CD8-positive, alpha-beta memory T cell (primary cell): ENCODE data around the gene ACOT7. TPM values are rescaled to one million over a fixed set of nuclear protein-coding genes. Genes with fewer than 3 reads are reported as not detected.
A peak's percentile ranks its signal among the peaks of the same experiment; 100 is the strongest.

Source experiments
- CTCF ChIA-PET: fragments of 350-600 bp; sonication (Branson Sonifier 250); formaldehyde crosslinking; loops from one replicate; lab custom pipeline; 2021; ENCODE audit warnings: antibody characterized with exemption; lab: Charles Lee
- POLR2A ChIA-PET: fragments of 350-600 bp; sonication (Branson Sonifier 250); formaldehyde crosslinking; loops from one replicate; lab custom pipeline; 2021; ENCODE audit warnings: antibody characterized with exemption; lab: Charles Lee
- DNase-seq, 5 donors: peaks; one replicate each; pipeline versions ENCODE4 v3.0.0 to v3.0.0-alpha.2; 2020 to 2022; ENCODE audit warnings: mixed read lengths in 1 of 5
- H3K27ac ChIP-seq: one replicate; pipeline ENCODE4 v1.7.0; 2013; ENCODE audit warnings: low read depth, mild to moderate bottlenecking, low read length, moderate library complexity
- H3K27me3 ChIP-seq: 2 replicates; pipeline ENCODE4 v1.7.0; 2013; ENCODE audit warnings: low read length, mild to moderate bottlenecking; ENCODE audit not compliant: insufficient read depth, poor library complexity, severe bottlenecking
- H3K36me3 ChIP-seq: 2 replicates; pipeline ENCODE4 v1.7.0; 2013; ENCODE audit warnings: mild to moderate bottlenecking, low read length, moderate library complexity; ENCODE audit not compliant: insufficient read depth
- H3K4me1 ChIP-seq: 2 replicates; pipeline ENCODE4 v1.7.0; 2013; ENCODE audit warnings: mild to moderate bottlenecking, low read length, moderate library complexity; ENCODE audit not compliant: insufficient read depth
- H3K4me3 ChIP-seq: 2 replicates; pipeline ENCODE4 v1.7.0; 2013; ENCODE audit warnings: mild to moderate bottlenecking, low read length
- H3K9me3 ChIP-seq: 2 replicates; pipeline ENCODE4 v1.7.0; 2013; ENCODE audit warnings: mild to moderate bottlenecking, low read length
- H3K27ac Mint-ChIP-seq, 8 donors: one replicate each; pipeline ENCODE4 v1.8.0; 2020 to 2021; ENCODE audit warnings: mixed read lengths in 8 of 8, mild to moderate bottlenecking in 6 of 8, inconsistent platforms in 3 of 8, moderate library complexity in 3 of 8
- H3K27me3 Mint-ChIP-seq, 2 donors: one replicate each; pipeline ENCODE4 v1.8.0; 2020 to 2021; ENCODE audit warnings: mixed read lengths in 2 of 2, mild to moderate bottlenecking in 1 of 2, moderate library complexity in 1 of 2
- H3K36me3 Mint-ChIP-seq, 3 donors: one replicate each; pipeline ENCODE4 v1.8.0; 2020 to 2021; ENCODE audit warnings: mixed read lengths in 3 of 3, inconsistent platforms in 1 of 3, mild to moderate bottlenecking in 1 of 3
- H3K4me1 Mint-ChIP-seq, 3 donors: one replicate each; pipeline ENCODE4 v1.8.0; 2020 to 2021; ENCODE audit warnings: mixed read lengths in 3 of 3, inconsistent platforms in 1 of 3, mild to moderate bottlenecking in 1 of 3
- H3K4me3 Mint-ChIP-seq, 7 donors: one replicate each; pipeline ENCODE4 v1.8.0; 2020 to 2021; ENCODE audit warnings: mixed read lengths in 7 of 7, mild to moderate bottlenecking in 6 of 7, moderate library complexity in 4 of 7, inconsistent platforms in 2 of 7
- H3K9me3 Mint-ChIP-seq, 5 donors: one replicate each; pipeline ENCODE4 v1.8.0; 2020 to 2022; ENCODE audit warnings: mixed read lengths in 5 of 5, mild to moderate bottlenecking in 3 of 5, moderate library complexity in 2 of 5, inconsistent platforms in 1 of 5
- polyA plus RNA-seq: library from polyadenylated mRNA; unstranded; fragments of 300-500 nt; fragmentation: Illumina TruSeq; gene quantifications from one replicate; pipeline ENCODE4 v1.2.3, GENCODE V29; 2021
- total RNA-seq, 2 experiments: library from RNA; stranded (reverse); gene quantifications; one replicate each; pipeline ENCODE4 v1.2.3, GENCODE V29; 2021

Gene ACOT7
- total and polyA plus RNA-seq, 3 experiments from 2014 or later, result 10.0 to 109 (median 109) TPM

GRCh38 chr1:6330410-6330911, 63.1 kb downstream of the ACOT7 start:
- H3K27me3 Mint-ChIP-seq, result peaks cover 0 to 1% of the 10 kb centered on the region in 2 donors
- no peaks in the 10 kb centered on the region for H3K9me3 Mint-ChIP-seq
- DNase-seq, result no peak
- Histone ChIP-seq H3K4me1 (no peaks in the 10 kb centered on the region), H3K27ac (no peak overlapping the region), H3K9me3 (no peaks in the 10 kb centered on the region), H3K4me3 (no peak overlapping the region), H3K27me3 (no peaks in the 10 kb centered on the region), H3K36me3 (no peaks in the 10 kb centered on the region)
- ChIA-PET CTCF (interaction anchor here (0.5 to 1.4 kb wide), 2 partner anchors 19 to 73 kb away, joined by 3 read pairs; no protein-coding TSS in a partner anchor), POLR2A (no interaction called here)
- no peak overlapping the region for H3K4me3 Mint-ChIP-seq
- peaks cover 0 to 11% (median 4%) of the 10 kb centered on the region in 3 donors for H3K36me3 Mint-ChIP-seq
- H3K4me1 Mint-ChIP-seq, result no peaks in the 10 kb centered on the region
- peak overlapping the region in 1 of 8 donors; percentile 6 for H3K27ac Mint-ChIP-seq

- CTCF ChIA-PET, result interaction anchor here (1.2 to 1.4 kb wide), 2 partner anchors 18 to 19 kb away, joined by 3 read pairs; no protein-coding TSS in a partner anchor
- Mint-ChIP-seq H3K4me3 (no peak overlapping the region), H3K4me1 (no peaks in the 10 kb centered on the region), H3K36me3 (peaks cover 0 to 11% (median 4%) of the 10 kb centered on the region in 3 donors), H3K9me3 (no peaks in the 10 kb centered on the region), H3K27me3 (peaks cover 0 to 1% of the 10 kb centered on the region in 2 donors), H3K27ac (no peak overlapping the region)
- Histone ChIP-seq H3K4me3 (no peak overlapping the region), H3K27ac (no peak overlapping the region), H3K4me1 (no peaks in the 10 kb centered on the region), H3K27me3 (no peaks in the 10 kb centered on the region), H3K9me3 (no peaks in the 10 kb centered on the region), H3K36me3 (no peaks in the 10 kb centered on the region)
- DNase-seq, result no peak
- POLR2A ChIA-PET, result no interaction called here
Measured at GRCh38 chr1:6329851-6330250, 63.7 kb downstream of the ACOT7 start.

- H3K4me3 ChIP-seq, result no peak overlapping the region
- CTCF ChIA-PET, result interaction anchor here (1.2 to 1.4 kb wide), 2 partner anchors 18 to 20 kb away, joined by 3 read pairs; no protein-coding TSS in a partner anchor
- H3K9me3 Mint-ChIP-seq, result no peaks in the 10 kb centered on the region
- H3K27me3 ChIP-seq, result no peaks in the 10 kb centered on the region
- H3K27ac ChIP-seq, result no peak overlapping the region
- no peaks in the 10 kb centered on the region for H3K4me1 Mint-ChIP-seq
- POLR2A ChIA-PET, result no interaction called here
- no peak overlapping the region for H3K27ac Mint-ChIP-seq
- no peak for DNase-seq
- H3K9me3 ChIP-seq, result no peaks in the 10 kb centered on the region
- H3K4me3 Mint-ChIP-seq, result no peak overlapping the region
- H3K4me1 ChIP-seq, result no peaks in the 10 kb centered on the region
- H3K27me3 Mint-ChIP-seq, result peaks cover 0 to 1% of the 10 kb centered on the region in 2 donors
- H3K36me3 ChIP-seq, result no peaks in the 10 kb centered on the region
- H3K36me3 Mint-ChIP-seq, result peaks cover 0 to 11% (median 4%) of the 10 kb centered on the region in 3 donors
Measured at GRCh38 chr1:6329396-6329795, 64.2 kb downstream of the ACOT7 start.

- Mint-ChIP-seq H3K27me3 (peaks cover 0 to 1% of the 10 kb centered on the region in 2 donors), H3K27ac (no peak overlapping the region), H3K36me3 (peaks cover 0 to 11% (median 4%) of the 10 kb centered on the region in 3 donors), H3K9me3 (no peaks in the 10 kb centered on the region), H3K4me1 (no peaks in the 10 kb centered on the region), H3K4me3 (no peak overlapping the region)
- CTCF ChIA-PET, result interaction anchor here (1.2 kb wide), 1 partner anchor 19 kb away, joined by 3 read pairs; no protein-coding TSS in a partner anchor
- Histone ChIP-seq H3K9me3 (no peaks in the 10 kb centered on the region), H3K4me1 (no peaks in the 10 kb centered on the region), H3K36me3 (no peaks in the 10 kb centered on the region), H3K27me3 (no peaks in the 10 kb centered on the region), H3K4me3 (no peak overlapping the region), H3K27ac (no peak overlapping the region)
- DNase-seq, result no peak
- POLR2A ChIA-PET, result no interaction called here
Measured at GRCh38 chr1:6328696-6329095, 64.9 kb downstream of the ACOT7 start.

GRCh38 chr1:6328091-6328490, 65.5 kb downstream of the ACOT7 start:
- H3K36me3 ChIP-seq, result no peaks in the 10 kb centered on the region
- H3K36me3 Mint-ChIP-seq, result peaks cover 0 to 12% (median 4%) of the 10 kb centered on the region in 3 donors
- peaks cover 0 to 1% of the 10 kb centered on the region in 2 donors for H3K27me3 Mint-ChIP-seq
- ChIA-PET CTCF (no interaction called here), POLR2A (no interaction called here)
- no peak overlapping the region for H3K27ac Mint-ChIP-seq
- no peak overlapping the region for H3K4me3 Mint-ChIP-seq
- H3K4me1 ChIP-seq, result no peaks in the 10 kb centered on the region
- H3K27me3 ChIP-seq, result no peaks in the 10 kb centered on the region
- DNase-seq, result no peak
- H3K4me3 ChIP-seq, result no peak overlapping the region
- H3K9me3 ChIP-seq, result no peaks in the 10 kb centered on the region
- no peaks in the 10 kb centered on the region for H3K4me1 Mint-ChIP-seq
- H3K27ac ChIP-seq, result no peak overlapping the region
- no peaks in the 10 kb centered on the region for H3K9me3 Mint-ChIP-seq

GRCh38 chr1:6325482-6325881, 68.1 kb downstream of the ACOT7 start:
- no peak for DNase-seq
- no peaks in the 10 kb centered on the region for H3K4me1 Mint-ChIP-seq
- POLR2A ChIA-PET, result no interaction called here
- Histone ChIP-seq H3K9me3 (no peaks in the 10 kb centered on the region), H3K4me1 (no peaks in the 10 kb centered on the region), H3K4me3 (no peak overlapping the region), H3K36me3 (no peaks in the 10 kb centered on the region), H3K27me3 (no peaks in the 10 kb centered on the region), H3K27ac (no peak overlapping the region)
- CTCF ChIA-PET, result no interaction called here
- H3K36me3 Mint-ChIP-seq, result peaks cover 0 to 9% (median 2%) of the 10 kb centered on the region in 3 donors
- peaks cover 0 to 1% of the 10 kb centered on the region in 2 donors for H3K27me3 Mint-ChIP-seq
- no peaks in the 10 kb centered on the region for H3K9me3 Mint-ChIP-seq
- H3K4me3 Mint-ChIP-seq, result no peak overlapping the region
- peak overlapping the region in 1 of 8 donors; percentile 50 for H3K27ac Mint-ChIP-seq

GRCh38 chr1:6322161-6322560, 71.4 kb downstream of the ACOT7 start:
- Mint-ChIP-seq H3K4me1 (no peaks in the 10 kb centered on the region), H3K27me3 (no peaks in the 10 kb centered on the region), H3K9me3 (no peaks in the 10 kb centered on the region), H3K36me3 (peaks cover 0 to 8% (median 2%) of the 10 kb centered on the region in 3 donors), H3K27ac (no peak overlapping the region), H3K4me3 (no peak overlapping the region)
- H3K4me1 ChIP-seq, result no peaks in the 10 kb centered on the region
- CTCF ChIA-PET, result no interaction called here
- no peaks in the 10 kb centered on the region for H3K27me3 ChIP-seq
- DNase-seq, result no peak
- no peak overlapping the region for H3K4me3 ChIP-seq
- no peaks in the 10 kb centered on the region for H3K36me3 ChIP-seq
- H3K9me3 ChIP-seq, result no peaks in the 10 kb centered on the region
- POLR2A ChIA-PET, result no interaction called here
- H3K27ac ChIP-seq, result no peak overlapping the region

GRCh38 chr1:6321205-6321604, 72.4 kb downstream of the ACOT7 start:
- ChIA-PET POLR2A (no interaction called here), CTCF (interaction anchor here (0.9 kb wide), 1 partner anchor 84 kb away, joined by 3 read pairs; no protein-coding TSS in a partner anchor)
- no peaks in the 10 kb centered on the region for H3K9me3 ChIP-seq
- Mint-ChIP-seq H3K27me3 (no peaks in the 10 kb centered on the region), H3K36me3 (peaks cover 0 to 8% (median under 1%) of the 10 kb centered on the region in 3 donors), H3K27ac (peak overlapping the region in 1 of 8 donors; percentile 4), H3K4me1 (no peaks in the 10 kb centered on the region), H3K9me3 (no peaks in the 10 kb centered on the region), H3K4me3 (no peak overlapping the region)
- H3K4me1 ChIP-seq, result no peaks in the 10 kb centered on the region
- H3K36me3 ChIP-seq, result no peaks in the 10 kb centered on the region
- no peak for DNase-seq
- H3K27ac ChIP-seq, result no peak overlapping the region
- H3K4me3 ChIP-seq, result no peak overlapping the region
- no peaks in the 10 kb centered on the region for H3K27me3 ChIP-seq
